ENCODE measurements around the gene NEDD4. TPM values are rescaled to one million over a fixed set of nuclear protein-coding genes. Genes with fewer than 3 reads are reported as not detected.
"Not testable (repeated sequence)": the region's sequence is repeated elsewhere in the genome, so short reads cannot be mapped to it uniquely, and the experiment has no call there.

NEDD4 gene
- total RNA-seq, 4 donors from 2014 or later: 36.3 to 87.1 (median 72.3) TPM

DNA sequence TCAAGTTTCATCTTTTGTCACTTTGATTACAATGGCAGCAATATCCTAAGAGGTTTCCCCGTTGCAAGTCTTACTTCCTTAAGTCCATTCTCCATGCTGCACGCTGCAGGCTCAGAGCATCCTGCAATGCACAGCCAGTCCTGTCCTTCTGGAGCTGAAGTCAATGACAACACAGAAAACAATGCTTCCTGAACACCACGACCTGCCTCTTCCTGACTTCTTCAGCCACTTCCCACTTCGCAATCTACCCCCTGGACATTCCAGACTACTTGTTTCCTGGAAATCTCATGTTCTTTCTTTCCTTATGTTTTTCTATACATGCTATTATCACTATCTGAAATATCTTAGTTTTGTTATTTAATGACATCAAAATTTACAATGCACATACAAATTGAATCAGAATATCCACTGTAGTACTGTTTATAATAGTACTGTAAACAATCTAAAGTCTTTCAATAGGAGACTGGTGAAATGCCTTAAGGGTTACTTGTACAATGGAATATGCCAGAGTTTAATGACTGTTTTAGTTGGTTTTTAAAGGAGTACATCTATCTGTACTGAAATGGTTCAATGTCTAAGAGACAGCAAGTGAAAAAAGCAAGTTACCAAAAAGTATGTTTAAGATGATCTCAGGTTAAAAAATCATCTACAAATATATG lies 136.8 kb downstream of the NEDD4 start:
- H3K4me3 ChIP-seq: no peak overlapping the region
- H3K27me3 ChIP-seq: no peaks in the 10 kb centered on the region
- no peak for DNase-seq
- peaks cover 0 to 62% (median 4%) of the 10 kb centered on the region in 3 donors for H3K36me3 ChIP-seq
- no peaks in the 10 kb centered on the region for H3K9me3 ChIP-seq
- no peak overlapping the region for H3K27ac ChIP-seq
- H3K4me1 ChIP-seq: no peaks in the 10 kb centered on the region
- TF ChIP-seq, protein P1, sequence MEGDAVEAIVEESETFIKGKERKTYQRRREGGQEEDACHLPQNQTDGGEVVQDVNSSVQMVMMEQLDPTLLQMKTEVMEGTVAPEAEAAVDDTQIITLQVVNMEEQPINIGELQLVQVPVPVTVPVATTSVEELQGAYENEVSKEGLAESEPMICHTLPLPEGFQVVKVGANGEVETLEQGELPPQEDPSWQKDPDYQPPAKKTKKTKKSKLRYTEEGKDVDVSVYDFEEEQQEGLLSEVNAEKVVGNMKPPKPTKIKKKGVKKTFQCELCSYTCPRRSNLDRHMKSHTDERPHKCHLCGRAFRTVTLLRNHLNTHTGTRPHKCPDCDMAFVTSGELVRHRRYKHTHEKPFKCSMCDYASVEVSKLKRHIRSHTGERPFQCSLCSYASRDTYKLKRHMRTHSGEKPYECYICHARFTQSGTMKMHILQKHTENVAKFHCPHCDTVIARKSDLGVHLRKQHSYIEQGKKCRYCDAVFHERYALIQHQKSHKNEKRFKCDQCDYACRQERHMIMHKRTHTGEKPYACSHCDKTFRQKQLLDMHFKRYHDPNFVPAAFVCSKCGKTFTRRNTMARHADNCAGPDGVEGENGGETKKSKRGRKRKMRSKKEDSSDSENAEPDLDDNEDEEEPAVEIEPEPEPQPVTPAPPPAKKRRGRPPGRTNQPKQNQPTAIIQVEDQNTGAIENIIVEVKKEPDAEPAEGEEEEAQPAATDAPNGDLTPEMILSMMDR (IDR thresholded peaks at IDR 0.05): no peak
- no peak for TF ChIP-seq POLR2A (IDR thresholded peaks at IDR 0.05)

DNA sequence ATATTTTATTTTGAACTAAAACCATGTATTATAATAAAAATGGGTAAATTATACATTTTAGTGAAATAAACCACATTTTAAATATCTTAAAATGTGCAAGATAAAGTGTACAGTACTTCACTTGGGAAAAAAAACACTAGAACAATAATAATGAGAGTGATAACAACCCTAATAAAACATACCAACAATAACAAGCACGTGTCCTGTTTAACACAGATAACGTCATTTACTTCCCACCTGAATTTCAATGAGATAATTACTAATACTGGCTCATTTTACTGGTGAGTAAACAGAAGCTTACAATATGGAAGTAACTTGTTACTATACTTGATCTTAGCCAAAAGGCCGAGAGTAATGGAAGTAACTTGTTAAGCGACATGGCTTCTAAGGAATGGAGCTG lies 140.3 kb downstream of the NEDD4 start:
- Histone ChIP-seq H3K4me1 (no peaks in the 10 kb centered on the region), H3K27ac (no peak overlapping the region), H3K9me3 (no peaks in the 10 kb centered on the region), H3K27me3 (no peaks in the 10 kb centered on the region), H3K36me3 (peaks cover 0 to 56% (median 0%) of the 10 kb centered on the region in 3 donors), H3K4me3 (no peak overlapping the region)
- DNase-seq: no peak
- TF ChIP-seq, protein P1 (IDR thresholded peaks at IDR 0.05): no peak
- TF ChIP-seq POLR2A (IDR thresholded peaks at IDR 0.05): no peak

DNA sequence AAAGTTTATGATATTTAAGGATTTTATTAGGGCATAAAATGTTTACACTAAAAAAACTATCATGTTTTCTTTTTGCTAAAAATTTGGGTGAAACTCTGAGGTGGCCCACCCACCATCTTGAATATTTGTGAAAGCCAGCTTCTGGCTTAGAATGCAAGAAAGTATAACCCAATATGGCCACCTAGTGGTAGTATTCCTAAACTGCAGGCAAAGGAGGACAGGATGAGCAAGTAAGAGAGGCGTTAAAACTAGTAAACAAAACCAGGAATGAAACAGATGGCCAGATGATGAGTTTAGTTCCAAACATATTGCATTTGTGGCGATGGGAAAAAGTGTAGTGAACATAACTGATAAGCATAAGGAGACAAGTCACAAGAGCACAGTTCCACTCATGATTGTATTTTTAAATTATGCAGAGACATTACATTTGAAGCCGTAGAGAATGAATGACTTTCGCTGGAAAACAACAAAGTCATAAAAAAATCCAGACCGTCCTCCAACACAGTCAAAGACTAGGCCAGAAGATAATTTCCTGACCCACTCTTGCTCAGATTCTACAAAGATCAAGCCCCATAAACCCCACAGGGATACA lies 147.2 kb downstream of the NEDD4 start:
- peak in 1 of 3 donors; percentile 57 for DNase-seq
- Histone ChIP-seq H3K36me3 (peaks cover 0 to 68% (median 0%) of the 10 kb centered on the region in 3 donors), H3K27ac (no peak overlapping the region), H3K4me1 (no peaks in the 10 kb centered on the region), H3K27me3 (no peaks in the 10 kb centered on the region), H3K4me3 (no peak overlapping the region), H3K9me3 (no peaks in the 10 kb centered on the region)
- TF ChIP-seq, protein P1 (IDR thresholded peaks at IDR 0.05): peak; percentile 25 to 85 (median 80)
- no peak for TF ChIP-seq POLR2A (IDR thresholded peaks at IDR 0.05)

DNA sequence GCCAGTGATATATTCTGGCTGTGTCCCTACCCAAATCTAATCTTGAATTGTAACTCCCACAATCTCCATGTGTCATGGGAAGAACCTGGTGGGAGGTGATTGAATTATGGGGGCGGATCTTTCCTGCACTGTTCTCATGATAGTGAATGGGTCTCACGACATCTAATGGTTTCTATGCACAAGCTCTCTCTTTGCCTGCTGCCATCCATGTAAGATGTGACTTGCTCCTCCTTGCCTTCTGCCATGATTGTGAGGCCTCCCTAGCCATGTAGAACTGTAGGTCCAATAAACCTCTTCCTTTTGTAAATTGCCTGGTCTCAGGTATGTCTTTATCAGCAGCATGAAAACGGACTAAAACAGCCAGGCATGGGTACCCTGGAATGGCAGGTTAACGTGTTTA lies 150.5 kb downstream of the NEDD4 start:
- H3K27me3 ChIP-seq, H3K9me3 ChIP-seq, H3K4me1 ChIP-seq, H3K27ac ChIP-seq, H3K4me3 ChIP-seq, DNase-seq: not testable (repeated sequence)
- H3K36me3 ChIP-seq: peaks cover 0 to 71% (median 0%) of the 10 kb centered on the region in 3 donors

DNA sequence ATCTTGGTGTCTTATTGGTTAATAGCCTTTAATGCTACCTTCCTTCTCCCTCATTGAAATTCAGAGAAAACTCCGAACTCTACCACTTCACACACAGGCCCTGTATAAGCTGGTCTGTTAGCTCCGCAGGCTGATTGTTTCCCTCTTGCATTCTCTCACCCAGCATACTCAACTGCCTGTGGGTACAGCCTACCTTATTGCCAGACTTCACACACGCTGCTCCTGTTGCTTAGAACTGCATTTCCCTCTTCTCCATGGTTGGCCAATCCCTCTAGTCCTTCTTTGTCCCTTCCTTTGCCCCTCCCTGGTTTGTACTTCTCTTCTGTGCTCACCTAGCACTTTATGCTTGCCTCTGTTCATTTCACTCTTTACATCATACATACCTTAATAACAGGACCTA lies 157.5 kb downstream of the NEDD4 start:
- H3K36me3 ChIP-seq: peaks cover 0 to 70% (median 0%) of the 10 kb centered on the region in 3 donors
- TF ChIP-seq, protein P1 (IDR thresholded peaks at IDR 0.05): no peak
- no peak for TF ChIP-seq POLR2A (IDR thresholded peaks at IDR 0.05)

DNA sequence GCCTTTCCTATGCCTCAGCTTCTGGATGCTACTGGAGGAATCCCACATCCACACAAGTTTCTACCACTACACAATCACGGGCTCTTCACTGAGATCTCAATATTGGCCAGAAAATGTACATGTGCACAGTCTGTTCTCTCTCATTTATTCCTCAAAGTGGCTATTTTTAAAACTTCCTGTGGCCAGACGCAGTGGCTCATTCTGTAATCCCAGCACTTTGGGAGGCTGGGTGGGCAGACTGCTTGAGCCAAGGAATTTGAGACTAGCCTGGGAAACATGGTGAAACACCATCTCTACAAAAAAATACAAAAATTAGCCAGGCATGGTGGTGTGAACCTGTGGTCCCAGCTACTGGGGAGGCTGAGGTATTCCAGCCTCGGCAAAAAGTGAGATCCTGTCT lies 159.1 kb downstream of the NEDD4 start:
- Histone ChIP-seq H3K27ac (no peak overlapping the region), H3K36me3 (peaks cover 0 to 70% (median 0%) of the 10 kb centered on the region in 3 donors), H3K4me3 (no peak overlapping the region), H3K4me1 (no peaks in the 10 kb centered on the region), H3K27me3 (no peaks in the 10 kb centered on the region), H3K9me3 (no peaks in the 10 kb centered on the region)
- no peak for TF ChIP-seq POLR2A (IDR thresholded peaks at IDR 0.05)
- TF ChIP-seq, protein P1 (IDR thresholded peaks at IDR 0.05): no peak
- no peak for DNase-seq

More for the DNA sequence above, 157.5 kb downstream of the NEDD4 start:
- Histone ChIP-seq H3K27me3 (no peaks in the 10 kb centered on the region), H3K4me3 (no peak overlapping the region), H3K9me3 (no peaks in the 10 kb centered on the region), H3K27ac (no peak overlapping the region), H3K4me1 (no peaks in the 10 kb centered on the region)
- no peak for DNase-seq

All from Peyer's patch (tissue), 4 donors.